Caco-2 (cell line): ENCODE data around the gene CDCA7L. TPM values are rescaled to one million over a fixed set of nuclear protein-coding genes. Genes with fewer than 3 reads are reported as not detected.

Source experiments
- BruUV-seq: library from RNA; stranded (reverse); fragments of 400-500 nt; replicated peaks from 2 replicates; lab custom pipeline; 2021; lab: Mats Ljungman, UMichigan
- CTCF ChIA-PET: fragments of 300-600 bp; sonication (Branson Sonifier 250); formaldehyde crosslinking; loops from one replicate; lab custom pipeline; 2022; ENCODE audit warnings: antibody characterized with exemption; lab: Charles Lee
- POLR2A ChIA-PET: fragments of 300-600 bp; sonication (Branson Sonifier 250); formaldehyde crosslinking; loops from one replicate; lab custom pipeline; 2022; ENCODE audit warnings: antibody characterized with exemption; lab: Charles Lee
- DNase-seq, 2 experiments: peaks; one replicate each; pipeline versions ENCODE4 v3.0.0 to v3.0.0-alpha.2; 2020 to 2022
- H3K27me3 ChIP-seq: replicated peaks from 2 replicates; pipeline ENCODE4 v1.6.0; 2011; ENCODE audit warnings: low read length; ENCODE audit not compliant: control insufficient read depth, insufficient read depth
- H3K36me3 ChIP-seq: 2 replicates; pipeline ENCODE4 v1.5.1; 2011; ENCODE audit warnings: low read length; ENCODE audit not compliant: control insufficient read depth, insufficient read depth
- H3K4me1 ChIP-seq: fragments of 250-450 bp; sonication (Bioruptor Pico); 2 replicates; pipeline ENCODE4 v1.5.1; 2020; ENCODE audit warnings: mild to moderate bottlenecking
- H3K4me3 ChIP-seq: 2 replicates; pipeline ENCODE4 v1.5.1; 2011; ENCODE audit warnings: low read depth, mild to moderate bottlenecking, control low read depth, low read length
- H3K9me3 ChIP-seq: fragments of 250-450 bp; sonication (Bioruptor Pico); 2 replicates; pipeline ENCODE4 v1.5.1; 2020; ENCODE audit warnings: mild to moderate bottlenecking, moderate library complexity
- H3K27ac Mint-ChIP-seq: one replicate; pipeline ENCODE4 v1.8.0; 2022; ENCODE audit warnings: mixed read lengths; ENCODE audit not compliant: unreplicated experiment
- H3K27me3 Mint-ChIP-seq: one replicate; pipeline ENCODE4 v1.8.0; 2022; ENCODE audit warnings: mixed read lengths; ENCODE audit not compliant: insufficient read depth, unreplicated experiment
- H3K36me3 Mint-ChIP-seq: one replicate; pipeline ENCODE4 v1.8.0; 2022; ENCODE audit warnings: mild to moderate bottlenecking, mixed read lengths; ENCODE audit not compliant: insufficient read depth, unreplicated experiment
- H3K4me1 Mint-ChIP-seq: one replicate; pipeline ENCODE4 v1.8.0; 2022; ENCODE audit warnings: low read depth, mixed read lengths; ENCODE audit not compliant: unreplicated experiment
- H3K4me3 Mint-ChIP-seq: one replicate; pipeline ENCODE4 v1.8.0; 2022; ENCODE audit warnings: mild to moderate bottlenecking, moderate library complexity, mixed read lengths; ENCODE audit not compliant: unreplicated experiment
- H3K9me3 Mint-ChIP-seq: one replicate; pipeline ENCODE4 v1.8.0; 2022; ENCODE audit warnings: mixed read lengths; ENCODE audit not compliant: unreplicated experiment
- CTCF ChIP-seq, 2 experiments: fragments of 200-600 bp in 1 of 2; IDR thresholded peaks; 1 replicate in 1 of 2; 2 replicates in 1 of 2; pipeline versions ENCODE4 v1.5.1 to v1.8.0; 2011 to 2022; ENCODE audit warnings: antibody characterized with exemption in 1 of 2, control low read depth in 1 of 2, inconsistent platforms in 1 of 2, low read depth in 1 of 2, low read length in 1 of 2, mild to moderate bottlenecking in 1 of 2, moderate library complexity in 1 of 2; ENCODE audit not compliant: insufficient read depth in 1 of 2, severe bottlenecking in 1 of 2, unreplicated experiment in 1 of 2
- intact Hi-C: fragments of 100-400 bp; cut with micrococcal nuclease; formaldehyde crosslinking; loops from one replicate; pipeline ENCODE4 v1.10.0; 2022; ENCODE audit not compliant: unreplicated experiment
- total RNA-seq: library from RNA; stranded (reverse); gene quantifications from 2 replicates; pipeline ENCODE4 v1.2.3, GENCODE V29; 2022

CDCA7L gene
- total RNA-seq, 1 experiment from 2014 or later, result 19.1 TPM

- Histone ChIP-seq H3K4me3 (no peak overlapping the region), H3K36me3 (no peaks in the 10 kb centered on the region), H3K4me1 (no peaks in the 10 kb centered on the region), H3K9me3 (no peaks in the 10 kb centered on the region), H3K27me3 (no peaks in the 10 kb centered on the region)
- BruUV-seq, result no TSS peak
- Mint-ChIP-seq H3K4me1 (no peaks in the 10 kb centered on the region), H3K27ac (no peak overlapping the region), H3K9me3 (peaks cover 9% of the 10 kb centered on the region), H3K36me3 (no peaks in the 10 kb centered on the region), H3K4me3 (no peak overlapping the region), H3K27me3 (peaks cover 12% of the 10 kb centered on the region)
- ChIA-PET CTCF (no interaction called here), POLR2A (no interaction called here)
- DNase-seq, result no peak
- intact Hi-C loops, result no loop called here
- no peak for TF ChIP-seq CTCF (IDR thresholded peaks at IDR 0.05; ENCODE audit: insufficient read depth in 1 of 2, low read depth in 1 of 2, low read length in 1 of 2, severe bottlenecking in 1 of 2, unreplicated experiment in 1 of 2)
These were observed 19.3 kb downstream of the CDCA7L start for GRCh38 chr7:21926448-21926847.

- BruUV-seq, result no TSS peak
These were observed 22.0 kb downstream of the CDCA7L start for GRCh38 chr7:21923658-21924057.

GRCh38 chr7:21922605-21923004 lies 23.1 kb downstream of the CDCA7L start:
- Mint-ChIP-seq H3K4me3 (no peak overlapping the region), H3K4me1 (no peaks in the 10 kb centered on the region), H3K27me3 (peaks cover 14% of the 10 kb centered on the region), H3K36me3 (no peaks in the 10 kb centered on the region), H3K27ac (no peak overlapping the region), H3K9me3 (no peaks in the 10 kb centered on the region)
- ChIA-PET POLR2A (no interaction called here), CTCF (no interaction called here)
- intact Hi-C loops, result no loop called here
- Histone ChIP-seq H3K4me3 (no peak overlapping the region), H3K36me3 (no peaks in the 10 kb centered on the region), H3K27me3 (no peaks in the 10 kb centered on the region), H3K9me3 (no peaks in the 10 kb centered on the region), H3K4me1 (no peaks in the 10 kb centered on the region)
- no TSS peak for BruUV-seq
- DNase-seq, result no peak
- TF ChIP-seq CTCF (IDR thresholded peaks at IDR 0.05; ENCODE audit: insufficient read depth in 1 of 2, low read depth in 1 of 2, low read length in 1 of 2, severe bottlenecking in 1 of 2, unreplicated experiment in 1 of 2), result no peak

More at GRCh38 chr7:21923658-21924057, 22.0 kb downstream of the CDCA7L start:
- H3K4me3 ChIP-seq, result no peak overlapping the region
- no peak for TF ChIP-seq CTCF (IDR thresholded peaks at IDR 0.05; ENCODE audit: insufficient read depth in 1 of 2, low read depth in 1 of 2, low read length in 1 of 2, severe bottlenecking in 1 of 2, unreplicated experiment in 1 of 2)
- H3K4me1 ChIP-seq, result no peaks in the 10 kb centered on the region
- peaks cover 14% of the 10 kb centered on the region for H3K27me3 Mint-ChIP-seq
- DNase-seq, result no peak
- no peaks in the 10 kb centered on the region for H3K9me3 ChIP-seq
- no peaks in the 10 kb centered on the region for H3K36me3 Mint-ChIP-seq
- ChIA-PET CTCF (interaction anchor here (0.5 kb wide), 1 partner anchor 8 kb away, joined by 4 read pairs; no protein-coding TSS in a partner anchor), POLR2A (no interaction called here)
- intact Hi-C loops, result no loop called here
- no peaks in the 10 kb centered on the region for H3K9me3 Mint-ChIP-seq
- no peaks in the 10 kb centered on the region for H3K36me3 ChIP-seq
- H3K4me3 Mint-ChIP-seq, result no peak overlapping the region
- H3K27me3 ChIP-seq, result no peaks in the 10 kb centered on the region
- no peak overlapping the region for H3K27ac Mint-ChIP-seq
- no peaks in the 10 kb centered on the region for H3K4me1 Mint-ChIP-seq
